ENCODE results near the gene OR8B2.
"Not testable (repeated sequence)": the region's sequence is repeated elsewhere in the genome, so short reads cannot be mapped to it uniquely, and the experiment has no call there.

DNA sequence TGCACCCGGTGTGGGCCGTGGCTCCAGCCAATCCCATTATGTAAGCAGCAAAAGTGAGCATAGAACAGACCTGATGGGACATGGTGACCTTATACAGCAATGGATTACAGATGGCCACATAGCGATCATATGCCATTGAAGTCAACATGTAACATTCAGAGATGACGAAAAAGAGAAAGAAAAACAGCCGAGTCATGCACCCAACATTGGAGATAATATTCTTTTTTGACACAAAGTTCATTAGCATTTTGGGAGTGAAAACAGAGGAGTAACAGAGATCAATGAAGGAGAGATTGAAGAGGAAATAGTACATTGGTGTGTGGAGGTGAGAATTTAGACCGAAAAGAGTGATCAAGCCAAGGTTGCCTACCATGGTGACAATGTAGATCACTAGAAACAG is 1.4 kb downstream of the OR8B2 start:
- TF ChIP-seq ESRRG (CRISPR knock-in tag; IDR thresholded peaks at IDR 0.05); SNAI2 (CRISPR knock-in tag; IDR thresholded peaks at IDR 0.05); ISL1 (CRISPR knock-in tag; IDR thresholded peaks at IDR 0.05); OSR1 (CRISPR knock-in tag; IDR thresholded peaks at IDR 0.05); ZNF8 (CRISPR knock-in tag; IDR thresholded peaks at IDR 0.05); RARB (CRISPR knock-in tag; IDR thresholded peaks at IDR 0.05); TCF4 (CRISPR knock-in tag; IDR thresholded peaks at IDR 0.05; ENCODE audit: borderline replicate concordance); GLIS3 (CRISPR knock-in tag; IDR thresholded peaks at IDR 0.05); ZNF565 (CRISPR knock-in tag; conservative IDR thresholded peaks at IDR 0.05; ENCODE audit: low read depth); ARNTL (CRISPR knock-in tag; IDR thresholded peaks at IDR 0.05; ENCODE audit: borderline replicate concordance, low read depth): not testable (repeated sequence)
- TF ChIP-seq, protein P1, sequence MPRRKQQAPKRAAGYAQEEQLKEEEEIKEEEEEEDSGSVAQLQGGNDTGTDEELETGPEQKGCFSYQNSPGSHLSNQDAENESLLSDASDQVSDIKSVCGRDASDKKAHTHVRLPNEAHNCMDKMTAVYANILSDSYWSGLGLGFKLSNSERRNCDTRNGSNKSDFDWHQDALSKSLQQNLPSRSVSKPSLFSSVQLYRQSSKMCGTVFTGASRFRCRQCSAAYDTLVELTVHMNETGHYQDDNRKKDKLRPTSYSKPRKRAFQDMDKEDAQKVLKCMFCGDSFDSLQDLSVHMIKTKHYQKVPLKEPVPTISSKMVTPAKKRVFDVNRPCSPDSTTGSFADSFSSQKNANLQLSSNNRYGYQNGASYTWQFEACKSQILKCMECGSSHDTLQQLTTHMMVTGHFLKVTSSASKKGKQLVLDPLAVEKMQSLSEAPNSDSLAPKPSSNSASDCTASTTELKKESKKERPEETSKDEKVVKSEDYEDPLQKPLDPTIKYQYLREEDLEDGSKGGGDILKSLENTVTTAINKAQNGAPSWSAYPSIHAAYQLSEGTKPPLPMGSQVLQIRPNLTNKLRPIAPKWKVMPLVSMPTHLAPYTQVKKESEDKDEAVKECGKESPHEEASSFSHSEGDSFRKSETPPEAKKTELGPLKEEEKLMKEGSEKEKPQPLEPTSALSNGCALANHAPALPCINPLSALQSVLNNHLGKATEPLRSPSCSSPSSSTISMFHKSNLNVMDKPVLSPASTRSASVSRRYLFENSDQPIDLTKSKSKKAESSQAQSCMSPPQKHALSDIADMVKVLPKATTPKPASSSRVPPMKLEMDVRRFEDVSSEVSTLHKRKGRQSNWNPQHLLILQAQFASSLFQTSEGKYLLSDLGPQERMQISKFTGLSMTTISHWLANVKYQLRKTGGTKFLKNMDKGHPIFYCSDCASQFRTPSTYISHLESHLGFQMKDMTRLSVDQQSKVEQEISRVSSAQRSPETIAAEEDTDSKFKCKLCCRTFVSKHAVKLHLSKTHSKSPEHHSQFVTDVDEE (CRISPR knock-in tag; IDR thresholded peaks at IDR 0.05): not testable (repeated sequence)
- TF ChIP-seq, protein P2, sequence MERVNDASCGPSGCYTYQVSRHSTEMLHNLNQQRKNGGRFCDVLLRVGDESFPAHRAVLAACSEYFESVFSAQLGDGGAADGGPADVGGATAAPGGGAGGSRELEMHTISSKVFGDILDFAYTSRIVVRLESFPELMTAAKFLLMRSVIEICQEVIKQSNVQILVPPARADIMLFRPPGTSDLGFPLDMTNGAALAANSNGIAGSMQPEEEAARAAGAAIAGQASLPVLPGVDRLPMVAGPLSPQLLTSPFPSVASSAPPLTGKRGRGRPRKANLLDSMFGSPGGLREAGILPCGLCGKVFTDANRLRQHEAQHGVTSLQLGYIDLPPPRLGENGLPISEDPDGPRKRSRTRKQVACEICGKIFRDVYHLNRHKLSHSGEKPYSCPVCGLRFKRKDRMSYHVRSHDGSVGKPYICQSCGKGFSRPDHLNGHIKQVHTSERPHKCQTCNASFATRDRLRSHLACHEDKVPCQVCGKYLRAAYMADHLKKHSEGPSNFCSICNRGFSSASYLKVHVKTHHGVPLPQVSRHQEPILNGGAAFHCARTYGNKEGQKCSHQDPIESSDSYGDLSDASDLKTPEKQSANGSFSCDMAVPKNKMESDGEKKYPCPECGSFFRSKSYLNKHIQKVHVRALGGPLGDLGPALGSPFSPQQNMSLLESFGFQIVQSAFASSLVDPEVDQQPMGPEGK (CRISPR knock-in tag; IDR thresholded peaks at IDR 0.05; ENCODE audit: borderline replicate concordance): not testable (repeated sequence)
- TF ChIP-seq, protein P3, sequence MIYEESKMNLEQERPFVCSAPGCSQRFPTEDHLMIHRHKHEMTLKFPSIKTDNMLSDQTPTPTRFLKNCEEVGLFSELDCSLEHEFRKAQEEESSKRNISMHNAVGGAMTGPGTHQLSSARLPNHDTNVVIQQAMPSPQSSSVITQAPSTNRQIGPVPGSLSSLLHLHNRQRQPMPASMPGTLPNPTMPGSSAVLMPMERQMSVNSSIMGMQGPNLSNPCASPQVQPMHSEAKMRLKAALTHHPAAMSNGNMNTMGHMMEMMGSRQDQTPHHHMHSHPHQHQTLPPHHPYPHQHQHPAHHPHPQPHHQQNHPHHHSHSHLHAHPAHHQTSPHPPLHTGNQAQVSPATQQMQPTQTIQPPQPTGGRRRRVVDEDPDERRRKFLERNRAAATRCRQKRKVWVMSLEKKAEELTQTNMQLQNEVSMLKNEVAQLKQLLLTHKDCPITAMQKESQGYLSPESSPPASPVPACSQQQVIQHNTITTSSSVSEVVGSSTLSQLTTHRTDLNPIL (CRISPR knock-in tag; IDR thresholded peaks at IDR 0.05; ENCODE audit: low read depth): not testable (repeated sequence)

All from SK-N-SH treated with all-trans-retinoic acid at 6 μM for 48 hours (cell line).